Measurements from ENCODE around the gene TRIM28. TPM values are rescaled to one million over a fixed set of nuclear protein-coding genes. Genes with fewer than 3 reads are reported as not detected.
"Not testable (repeated sequence)": the region's sequence is repeated elsewhere in the genome, so short reads cannot be mapped to it uniquely, and the experiment has no call there.

TRIM28 gene
- total and polyA plus RNA-seq, 4 donors: 47.1 to 157 (median 84.2) TPM

DNA sequence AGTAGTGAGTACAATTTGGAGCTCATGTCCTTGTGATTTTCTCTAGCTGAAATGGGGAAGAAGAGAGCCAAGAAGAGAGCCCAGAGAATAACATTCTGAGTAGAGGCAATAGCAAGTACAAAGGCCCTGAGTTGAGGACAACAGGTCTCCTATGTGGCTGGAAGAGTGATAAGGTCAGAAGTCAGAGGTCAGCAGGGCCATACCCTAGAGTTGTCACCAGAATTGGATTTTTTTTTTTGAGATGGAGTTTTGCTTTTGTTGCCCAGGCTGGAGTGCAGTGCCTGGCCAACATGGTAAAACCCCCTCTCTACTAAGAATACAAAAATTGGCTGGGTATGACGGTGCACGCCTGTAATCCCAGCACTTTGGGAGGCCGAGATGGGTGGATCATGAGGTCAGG lies 8.0 kb upstream of the TRIM28 start (continued):
- TF ChIP-seq, protein P1, sequence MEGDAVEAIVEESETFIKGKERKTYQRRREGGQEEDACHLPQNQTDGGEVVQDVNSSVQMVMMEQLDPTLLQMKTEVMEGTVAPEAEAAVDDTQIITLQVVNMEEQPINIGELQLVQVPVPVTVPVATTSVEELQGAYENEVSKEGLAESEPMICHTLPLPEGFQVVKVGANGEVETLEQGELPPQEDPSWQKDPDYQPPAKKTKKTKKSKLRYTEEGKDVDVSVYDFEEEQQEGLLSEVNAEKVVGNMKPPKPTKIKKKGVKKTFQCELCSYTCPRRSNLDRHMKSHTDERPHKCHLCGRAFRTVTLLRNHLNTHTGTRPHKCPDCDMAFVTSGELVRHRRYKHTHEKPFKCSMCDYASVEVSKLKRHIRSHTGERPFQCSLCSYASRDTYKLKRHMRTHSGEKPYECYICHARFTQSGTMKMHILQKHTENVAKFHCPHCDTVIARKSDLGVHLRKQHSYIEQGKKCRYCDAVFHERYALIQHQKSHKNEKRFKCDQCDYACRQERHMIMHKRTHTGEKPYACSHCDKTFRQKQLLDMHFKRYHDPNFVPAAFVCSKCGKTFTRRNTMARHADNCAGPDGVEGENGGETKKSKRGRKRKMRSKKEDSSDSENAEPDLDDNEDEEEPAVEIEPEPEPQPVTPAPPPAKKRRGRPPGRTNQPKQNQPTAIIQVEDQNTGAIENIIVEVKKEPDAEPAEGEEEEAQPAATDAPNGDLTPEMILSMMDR (IDR thresholded peaks at IDR 0.05; ENCODE audit: low read depth, low read length, missing input control): no peak

DNA sequence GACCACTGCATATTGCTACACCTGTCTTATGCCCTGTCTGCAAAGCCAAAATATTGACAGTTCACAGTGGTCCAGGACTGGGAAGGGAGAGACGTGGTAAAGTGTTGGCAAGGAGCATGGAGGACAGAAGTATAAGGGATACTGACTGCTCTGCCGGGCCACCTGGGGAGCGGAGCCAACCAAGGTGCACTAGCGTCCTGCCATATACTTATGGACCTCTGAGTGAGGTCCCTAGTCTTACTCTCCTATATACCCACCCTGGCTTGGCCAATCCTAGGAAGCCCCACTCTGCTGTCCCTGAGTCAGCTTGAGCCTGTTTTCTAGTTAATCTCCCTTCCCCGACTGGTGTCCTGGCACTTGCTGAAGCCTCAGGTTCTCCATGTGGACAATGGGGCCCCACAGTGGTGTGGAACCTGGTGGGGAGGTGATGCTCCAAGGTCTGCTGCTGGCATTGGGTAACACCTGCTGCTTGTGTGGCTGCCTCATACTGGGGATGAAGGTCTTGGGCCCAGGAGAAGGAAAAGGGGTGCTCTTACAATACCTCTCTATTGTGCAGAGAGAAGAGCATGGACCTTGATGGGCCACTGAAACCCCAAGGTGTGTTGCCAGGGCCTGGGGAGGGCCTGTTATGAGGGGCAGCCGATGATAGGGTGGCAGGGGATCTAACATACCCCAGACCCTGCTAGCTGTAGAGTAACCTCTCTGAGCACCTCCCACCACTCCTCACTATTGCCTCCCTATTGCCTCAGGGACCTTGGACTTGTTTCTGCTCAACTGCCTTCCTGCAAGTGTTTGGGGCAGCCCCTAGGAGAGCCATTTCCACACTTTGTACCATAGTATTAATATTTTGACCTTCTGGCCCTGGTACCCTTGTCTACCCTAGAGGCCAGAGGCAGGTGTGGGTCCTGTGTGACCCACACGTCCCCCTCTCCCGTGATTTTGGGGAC lies 6.7 kb upstream of the TRIM28 start:
- Histone ChIP-seq H3K9ac (ENCODE audit: low read depth in 1 of 2, low read length in 2 of 2) (no peak overlapping the region), H3K4me1 (ENCODE audit: control insufficient read depth in 4 of 4, insufficient read depth in 4 of 4, low read length in 3 of 4) (no peaks in the 10 kb centered on the region), H3K4me3 (ENCODE audit: low read depth in 1 of 3, low read length in 3 of 3) (no peak overlapping the region), H3K27ac (ENCODE audit: low read depth in 1 of 2, low read length in 2 of 2) (no peak overlapping the region), H3K9me3 (ENCODE audit: control insufficient read depth in 4 of 4, low read length in 3 of 4) (no peaks in the 10 kb centered on the region), H3K36me3 (ENCODE audit: control insufficient read depth in 4 of 4, insufficient read depth in 3 of 4, low read depth in 1 of 4, low read length in 3 of 4) (no peaks in the 10 kb centered on the region), H3K27me3 (ENCODE audit: control insufficient read depth in 4 of 4, insufficient read depth in 4 of 4, low read length in 3 of 4) (no peaks in the 10 kb centered on the region)
- DNase-seq (ENCODE audit: low spot score): no peak
- WGBS: 91% methylated on average over 8 of the region's 8 CpGs
- no peak for TF ChIP-seq YY1 (IDR thresholded peaks at IDR 0.05)
- no peak for TF ChIP-seq EGR1 (IDR thresholded peaks at IDR 0.05; ENCODE audit: low read depth in 2 of 2)

DNA sequence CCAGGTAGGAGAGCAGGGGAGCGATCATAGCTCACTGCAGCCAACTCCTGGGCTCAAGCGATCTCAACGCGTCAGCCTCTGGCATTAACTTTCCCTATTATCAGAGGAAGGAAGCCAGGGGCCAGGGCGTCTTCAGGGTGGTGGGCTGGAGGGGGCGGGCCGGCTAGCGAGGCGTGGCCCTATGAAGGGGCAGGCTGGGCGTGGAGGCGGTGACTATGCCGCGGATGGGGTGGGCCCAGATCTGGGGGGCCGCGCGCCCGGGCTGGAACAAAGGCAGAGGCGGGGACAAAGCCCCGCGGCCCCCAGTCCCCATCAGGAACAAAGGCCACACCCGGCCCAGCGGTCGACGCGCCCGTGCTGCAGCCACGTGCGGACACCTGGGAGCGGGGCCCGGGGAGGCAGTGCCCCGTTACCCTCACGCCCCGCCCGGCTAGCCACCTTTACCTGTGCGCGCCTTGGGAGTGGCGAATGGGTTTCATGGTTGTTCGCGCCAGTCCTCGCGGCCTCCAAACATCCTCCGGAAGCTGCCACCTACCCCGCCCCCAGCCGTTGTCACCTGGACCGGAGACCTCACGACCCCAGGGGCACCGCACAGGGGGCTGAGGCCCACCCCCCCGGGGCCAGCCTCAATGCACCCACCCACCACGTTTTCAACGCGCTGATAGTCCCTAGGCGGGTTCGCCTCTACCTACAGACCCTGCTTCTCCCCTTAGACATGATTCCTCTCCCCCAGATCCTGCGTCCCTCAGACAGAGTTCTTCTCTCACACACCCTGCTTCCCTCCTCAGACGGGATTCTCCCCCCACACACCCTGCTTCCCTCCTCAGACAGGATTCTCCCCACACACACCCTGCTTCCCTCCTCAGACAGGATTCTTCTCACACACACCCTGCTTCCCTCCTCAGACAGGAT lies 5.4 kb upstream of the TRIM28 start:
- WGBS: 7% methylated on average over 55 of the region's 55 CpGs
- Histone ChIP-seq H3K9me3 (ENCODE audit: control insufficient read depth in 4 of 4, low read length in 3 of 4) (no peaks in the 10 kb centered on the region), H3K4me3 (ENCODE audit: low read depth in 1 of 3, low read length in 3 of 3) (peak overlapping the region in 1 of 3 donors; percentile 12), H3K27me3 (ENCODE audit: control insufficient read depth in 4 of 4, insufficient read depth in 4 of 4, low read length in 3 of 4) (no peaks in the 10 kb centered on the region), H3K9ac (ENCODE audit: low read depth in 1 of 2, low read length in 2 of 2) (no peak overlapping the region), H3K36me3 (ENCODE audit: control insufficient read depth in 4 of 4, insufficient read depth in 3 of 4, low read depth in 1 of 4, low read length in 3 of 4) (no peaks in the 10 kb centered on the region), H3K27ac (ENCODE audit: low read depth in 1 of 2, low read length in 2 of 2) (no peak overlapping the region), H3K4me1 (ENCODE audit: control insufficient read depth in 4 of 4, insufficient read depth in 4 of 4, low read length in 3 of 4) (peaks cover 0 to under 1% (median under 1%) of the 10 kb centered on the region in 4 donors)
- peak; percentile 53 for DNase-seq (ENCODE audit: low spot score)
- TF ChIP-seq NR2F2 (IDR thresholded peaks at IDR 0.05) (no peak), HNF4A (conservative IDR thresholded peaks at IDR 0.05) (no peak), FOXA1 (IDR thresholded peaks at IDR 0.05) (no peak)
- TF ChIP-seq, protein P2, sequence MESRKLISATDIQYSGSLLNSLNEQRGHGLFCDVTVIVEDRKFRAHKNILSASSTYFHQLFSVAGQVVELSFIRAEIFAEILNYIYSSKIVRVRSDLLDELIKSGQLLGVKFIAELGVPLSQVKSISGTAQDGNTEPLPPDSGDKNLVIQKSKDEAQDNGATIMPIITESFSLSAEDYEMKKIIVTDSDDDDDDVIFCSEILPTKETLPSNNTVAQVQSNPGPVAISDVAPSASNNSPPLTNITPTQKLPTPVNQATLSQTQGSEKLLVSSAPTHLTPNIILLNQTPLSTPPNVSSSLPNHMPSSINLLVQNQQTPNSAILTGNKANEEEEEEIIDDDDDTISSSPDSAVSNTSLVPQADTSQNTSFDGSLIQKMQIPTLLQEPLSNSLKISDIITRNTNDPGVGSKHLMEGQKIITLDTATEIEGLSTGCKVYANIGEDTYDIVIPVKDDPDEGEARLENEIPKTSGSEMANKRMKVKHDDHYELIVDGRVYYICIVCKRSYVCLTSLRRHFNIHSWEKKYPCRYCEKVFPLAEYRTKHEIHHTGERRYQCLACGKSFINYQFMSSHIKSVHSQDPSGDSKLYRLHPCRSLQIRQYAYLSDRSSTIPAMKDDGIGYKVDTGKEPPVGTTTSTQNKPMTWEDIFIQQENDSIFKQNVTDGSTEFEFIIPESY (IDR thresholded peaks at IDR 0.05): no peak
- TF ChIP-seq, protein P3, sequence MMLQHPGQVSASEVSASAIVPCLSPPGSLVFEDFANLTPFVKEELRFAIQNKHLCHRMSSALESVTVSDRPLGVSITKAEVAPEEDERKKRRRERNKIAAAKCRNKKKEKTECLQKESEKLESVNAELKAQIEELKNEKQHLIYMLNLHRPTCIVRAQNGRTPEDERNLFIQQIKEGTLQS (IDR thresholded peaks at IDR 0.05): no peak

DNA sequence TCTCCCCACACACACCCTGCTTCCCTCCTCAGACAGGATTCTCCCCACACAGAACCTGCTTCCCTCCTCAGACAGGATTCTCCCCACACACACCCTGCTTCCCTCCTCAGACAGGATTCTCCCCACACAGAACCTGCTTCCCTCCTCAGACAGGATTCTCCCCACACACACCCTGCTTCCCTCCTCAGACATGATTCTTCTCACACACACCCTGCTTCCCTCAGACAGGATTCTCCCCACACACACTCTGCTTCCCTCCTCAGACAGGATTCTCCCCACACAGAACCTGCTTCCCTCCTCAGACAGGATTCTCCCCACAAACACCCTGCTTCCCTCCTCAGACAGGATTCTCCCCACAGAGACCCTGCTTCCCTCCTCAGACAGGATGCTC lies 4.7 kb upstream of the TRIM28 start:
- H3K27ac ChIP-seq (ENCODE audit: low read depth in 1 of 2, low read length in 2 of 2); H3K4me3 ChIP-seq (ENCODE audit: low read depth in 1 of 3, low read length in 3 of 3); H3K36me3 ChIP-seq (ENCODE audit: control insufficient read depth in 4 of 4, insufficient read depth in 3 of 4, low read depth in 1 of 4, low read length in 3 of 4); H3K4me1 ChIP-seq (ENCODE audit: control insufficient read depth in 4 of 4, insufficient read depth in 4 of 4, low read length in 3 of 4); H3K27me3 ChIP-seq (ENCODE audit: control insufficient read depth in 4 of 4, insufficient read depth in 4 of 4, low read length in 3 of 4); DNase-seq (ENCODE audit: low spot score); H3K9ac ChIP-seq (ENCODE audit: low read depth in 1 of 2, low read length in 2 of 2); H3K9me3 ChIP-seq (ENCODE audit: control insufficient read depth in 4 of 4, low read length in 3 of 4): not testable (repeated sequence)

DNA sequence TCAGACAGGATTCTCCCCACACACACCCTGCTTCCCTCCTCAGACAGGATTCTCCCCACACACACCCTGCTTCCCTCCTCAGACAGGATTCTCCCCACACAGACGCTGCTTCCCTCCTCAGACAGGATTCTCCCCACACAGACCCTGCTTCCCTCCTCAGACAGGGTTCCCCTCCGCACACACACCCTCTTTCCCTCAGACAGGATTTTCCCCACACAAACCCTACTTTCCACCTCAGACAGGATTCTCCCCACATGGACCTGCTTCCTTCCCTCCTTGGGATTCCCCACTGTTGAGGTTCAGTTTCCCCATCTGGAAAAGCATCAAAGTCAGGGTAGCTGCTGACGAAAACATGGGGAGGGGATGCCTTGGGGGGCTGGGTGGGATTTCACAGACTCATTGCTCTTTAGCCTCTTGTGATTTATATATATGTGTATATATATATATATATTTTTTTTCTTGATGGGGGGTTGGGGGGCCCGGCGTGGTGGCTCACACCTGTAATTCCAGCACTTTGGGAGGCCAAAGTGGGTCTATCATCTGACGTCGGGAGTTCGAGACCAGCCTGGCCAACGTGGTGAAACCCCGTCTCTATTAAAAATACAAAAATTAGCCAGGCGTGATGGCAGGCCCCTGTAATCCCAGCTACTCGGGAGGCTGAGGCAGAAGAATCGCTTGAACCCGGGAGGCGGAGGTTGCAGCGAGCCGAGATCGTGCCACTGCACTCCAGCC lies 1.1 kb upstream of the TRIM28 start:
- not testable (repeated sequence) for H3K27me3 ChIP-seq (ENCODE audit: control insufficient read depth in 4 of 4, insufficient read depth in 4 of 4, low read length in 3 of 4); H3K4me3 ChIP-seq (ENCODE audit: low read depth in 1 of 3, low read length in 3 of 3); H3K9me3 ChIP-seq (ENCODE audit: control insufficient read depth in 4 of 4, low read length in 3 of 4); H3K36me3 ChIP-seq (ENCODE audit: control insufficient read depth in 4 of 4, insufficient read depth in 3 of 4, low read depth in 1 of 4, low read length in 3 of 4); DNase-seq (ENCODE audit: low spot score); H3K9ac ChIP-seq (ENCODE audit: low read depth in 1 of 2, low read length in 2 of 2)
- Histone ChIP-seq H3K4me1 (ENCODE audit: control insufficient read depth in 4 of 4, insufficient read depth in 4 of 4, low read length in 3 of 4) (peaks cover 11 to 27% (median 20%) of the 10 kb centered on the region in 4 donors), H3K27ac (ENCODE audit: low read depth in 1 of 2, low read length in 2 of 2) (peak overlapping the region in 1 of 2 donors; percentile 91)
- WGBS: 80% methylated on average over 18 of the region's 18 CpGs
